Panc1 (cell line): ENCODE data around the gene SMAD7. TPM values are rescaled to one million over a fixed set of nuclear protein-coding genes. Genes with fewer than 3 reads are reported as not detected.

Experiments used
- ATAC-seq: fragments of 200-7000 bp; cut with Tn5 transposase; 2 replicates; pipeline ENCODE4 v1.9.1; 2020; ENCODE audit warnings: mild to moderate bottlenecking, moderate library complexity
- BruUV-seq: library from RNA; stranded (reverse); fragments of 400-500 nt; replicated peaks from 2 replicates; lab custom pipeline; 2021; lab: Mats Ljungman, UMichigan
- CTCF ChIA-PET: fragments of 300-600 bp; sonication (Branson Sonifier 250); formaldehyde crosslinking; loops from one replicate; lab custom pipeline; 2022; ENCODE audit warnings: antibody characterized with exemption; lab: Charles Lee
- POLR2A ChIA-PET: fragments of 300-600 bp; sonication (Branson Sonifier 250); formaldehyde crosslinking; loops from one replicate; lab custom pipeline; 2022; ENCODE audit warnings: antibody characterized with exemption; lab: Charles Lee
- DNase-seq: peaks from one replicate; pipeline ENCODE4 v3.0.0-alpha.2; 2010; ENCODE audit warnings: low read depth, low spot score
- H3K27ac ChIP-seq: 2 replicates; pipeline ENCODE4 v1.5.1; 2011; ENCODE audit warnings: mild to moderate bottlenecking, low read length, inconsistent platforms
- H3K27me3 ChIP-seq: fragments of 200-500 bp; sonication (Bioruptor generic); 2 replicates; pipeline ENCODE4 v1.6.0; 2014; ENCODE audit warnings: low read length, inconsistent platforms; ENCODE audit not compliant: control insufficient read depth, insufficient read depth
- H3K36me3 ChIP-seq: fragments of 200-500 bp; sonication (Bioruptor generic); 2 replicates; pipeline ENCODE4 v1.5.1; 2014; ENCODE audit warnings: inconsistent platforms, mild to moderate bottlenecking, low read length, moderate library complexity; ENCODE audit not compliant: control insufficient read depth, insufficient read depth
- H3K4me1 ChIP-seq: 2 replicates; pipeline ENCODE4 v1.5.1; 2011; ENCODE audit warnings: inconsistent platforms, mild to moderate bottlenecking, low read length, moderate library complexity; ENCODE audit not compliant: control insufficient read depth, insufficient read depth
- H3K4me3 ChIP-seq, 2 experiments: 2 replicates each; pipeline ENCODE4 v1.5.1; 2011 to 2012; ENCODE audit warnings: low read depth in 2 of 2, low read length in 2 of 2, mild to moderate bottlenecking in 2 of 2, inconsistent platforms in 1 of 2, moderate library complexity in 1 of 2
- H3K9me3 ChIP-seq: fragments of 200-500 bp; sonication (Bioruptor generic); 2 replicates; pipeline ENCODE4 v1.5.1; 2014; ENCODE audit warnings: low read depth, mild to moderate bottlenecking, inconsistent platforms, low read length, moderate library complexity; ENCODE audit not compliant: control insufficient read depth, insufficient read depth
- CTCF ChIP-seq: fragments of 450-650 bp; IDR thresholded peaks from 2 replicates; pipeline ENCODE4 v1.5.1; 2017; ENCODE audit warnings: mild to moderate bottlenecking
- REST ChIP-seq, 2 experiments: IDR thresholded peaks; 2 replicates each; pipeline ENCODE4 v1.6.1; 2011 to 2012; ENCODE audit warnings: low read depth in 2 of 2, control low read depth in 1 of 2, low read length in 1 of 2, mild to moderate bottlenecking in 1 of 2, moderate library complexity in 1 of 2; ENCODE audit not compliant: insufficient read depth in 1 of 2
- SIN3A ChIP-seq: IDR thresholded peaks from 2 replicates; pipeline ENCODE4 v1.6.1; 2012; ENCODE audit warnings: low read depth, mild to moderate bottlenecking, low read length, moderate library complexity, borderline replicate concordance; ENCODE audit not compliant: insufficient read depth
- TCF7L2 ChIP-seq: IDR thresholded peaks from 2 replicates; pipeline ENCODE4 v1.6.1; 2011; ENCODE audit warnings: mild to moderate bottlenecking, low read depth, low read length, inconsistent platforms
- in situ Hi-C: cut with HindIII; loops from 2 replicates; pipeline ENCODE4 v1.10.0; 2016; ENCODE audit warnings: low sequenced_read_pairs, low pct_unique_long_range_greater_than_20kb
- intact Hi-C: fragments of 100-400 bp; cut with micrococcal nuclease; formaldehyde crosslinking; loops from one replicate; pipeline ENCODE4 v1.10.0; 2022; ENCODE audit not compliant: unreplicated experiment
- total RNA-seq: library from RNA; stranded (reverse); gene quantifications from one replicate; pipeline ENCODE4 v1.2.1, GENCODE V29; 2021; ENCODE audit not compliant: unreplicated experiment

SMAD7 gene
- total RNA-seq, 1 experiment from 2014 or later, result 21.3 TPM

DNA sequence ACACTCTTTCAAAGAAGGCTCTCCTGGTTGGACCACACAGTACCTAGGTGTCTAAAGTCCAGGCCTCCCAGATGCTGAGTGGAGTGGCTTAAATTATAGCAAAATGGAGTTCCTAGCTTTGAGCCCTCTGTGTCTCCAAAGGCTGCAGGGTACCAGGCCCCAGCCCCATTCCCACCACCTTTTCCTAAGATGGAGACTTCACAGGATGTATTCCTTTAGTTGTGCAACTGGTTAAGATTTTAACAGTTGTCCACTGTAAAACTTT lies 4.9 kb downstream of the SMAD7 start:
- Histone ChIP-seq H3K4me3 (peak overlapping the region; percentile 81 to 94; a peak in 3 of 4 replicates), H3K36me3 (peaks cover 4% of the 10 kb centered on the region; the same call in 1 of the 2 replicates), H3K4me1 (peaks cover 56% of the 10 kb centered on the region), H3K9me3 (no peaks in the 10 kb centered on the region), H3K27ac (peak overlapping the region; percentile 90), H3K27me3 (no peaks in the 10 kb centered on the region)
- CTCF ChIA-PET, result no interaction called here
- DNase-seq (no peak), ATAC-seq (no peak)
- no TSS peak for BruUV-seq
- in situ Hi-C loops, result no loop called here
- intact Hi-C loops, result loop anchor here (10.0 kb wide), 1 partner anchor 271 kb away; no protein-coding TSS in a partner anchor
- POLR2A ChIA-PET, result no interaction called here
- no peak for TF ChIP-seq CTCF
- no peak for TF ChIP-seq REST (IDR thresholded peaks at IDR 0.05; ENCODE audit: insufficient read depth in 1 of 2, low read depth in 2 of 2, low read length in 1 of 2)
- no peak for TF ChIP-seq SIN3A

GRCh38 chr18:48944634-48945033 lies 6.1 kb downstream of the SMAD7 start:
- ATAC-seq, result no peak
- POLR2A ChIA-PET, result interaction anchor here (0.5 kb wide), 1 partner anchor 515 kb away, joined by 3 read pairs; no protein-coding TSS in a partner anchor
- DNase-seq, result no peak
- Histone ChIP-seq H3K36me3 (peaks cover 4% of the 10 kb centered on the region; the same call in 1 of the 2 replicates), H3K27ac (peak overlapping the region; percentile 90), H3K4me3 (peak overlapping the region in 1 of 2 experiments; percentile 94; a peak in 2 of 4 replicates), H3K9me3 (no peaks in the 10 kb centered on the region), H3K27me3 (no peaks in the 10 kb centered on the region), H3K4me1 (peaks cover 66% of the 10 kb centered on the region)
- BruUV-seq, result no TSS peak
- intact Hi-C loops, result loop anchor here (10.0 kb wide), 1 partner anchor 270 kb away; no protein-coding TSS in a partner anchor
- CTCF ChIA-PET, result interaction anchor here (0.9 kb wide), 1 partner anchor 97 kb away, joined by 3 read pairs; no protein-coding TSS in a partner anchor
- in situ Hi-C loops, result no loop called here
- TF ChIP-seq CTCF (no peak), TCF7L2 (0 out of 2 replicates have a peak, but pooled peaks have one; percentile 6)
